GM19238 (cell line): Measurements from ENCODE around the gene KCNJ10.

Source experiments
- DNase-seq: peaks from one replicate; pipeline ENCODE4 v3.0.0; 2011; ENCODE audit warnings: low spot score; ENCODE audit not compliant: insufficient read length

KCNJ10 gene

GRCh38 chr1:159992161-159992560 is 77.8 kb downstream of the KCNJ10 start:
- DNase-seq, result no peak

- no peak for DNase-seq
Measured at GRCh38 chr1:159991513-159991912, 78.4 kb downstream of the KCNJ10 start.

GRCh38 chr1:159990005-159990404 is 80.0 kb downstream of the KCNJ10 start:
- DNase-seq, result no peak

- DNase-seq, result no peak
Measured at GRCh38 chr1:159989581-159989980, 80.4 kb downstream of the KCNJ10 start.

- DNase-seq, result no peak
Measured at GRCh38 chr1:159988006-159988405, 82.0 kb downstream of the KCNJ10 start.

GRCh38 chr1:159987186-159987585 is 82.8 kb downstream of the KCNJ10 start:
- no peak for DNase-seq

GRCh38 chr1:159986531-159986930 is 83.4 kb downstream of the KCNJ10 start:
- no peak for DNase-seq

GRCh38 chr1:159986093-159986492 is 83.9 kb downstream of the KCNJ10 start:
- DNase-seq, result no peak

GRCh38 chr1:159985473-159985872 is 84.5 kb downstream of the KCNJ10 start:
- no peak for DNase-seq

GRCh38 chr1:159983681-159984080 is 86.3 kb downstream of the KCNJ10 start:
- DNase-seq, result no peak

- no peak for DNase-seq
Measured at GRCh38 chr1:159982280-159982679, 87.7 kb downstream of the KCNJ10 start.

- no peak for DNase-seq
Measured at GRCh38 chr1:159981351-159982055, 88.5 kb downstream of the KCNJ10 start.

- no peak for DNase-seq
Measured at GRCh38 chr1:159980786-159981185, 89.2 kb downstream of the KCNJ10 start.

GRCh38 chr1:159980076-159980475 is 89.9 kb downstream of the KCNJ10 start:
- DNase-seq, result no peak

- DNase-seq, result no peak
Measured at GRCh38 chr1:159979257-159979656, 90.7 kb downstream of the KCNJ10 start.

- DNase-seq, result no peak
Measured at GRCh38 chr1:159978107-159978398, 91.9 kb downstream of the KCNJ10 start.

GRCh38 chr1:159977364-159978106 is 92.4 kb downstream of the KCNJ10 start:
- no peak for DNase-seq

GRCh38 chr1:159974350-159974965 is 95.5 kb downstream of the KCNJ10 start:
- no peak for DNase-seq

- DNase-seq, result no peak
Measured at GRCh38 chr1:159973350-159973940, 96.5 kb downstream of the KCNJ10 start.

GRCh38 chr1:159972443-159973205 is 97.3 kb downstream of the KCNJ10 start:
- no peak for DNase-seq

GRCh38 chr1:159970932-159971342 is 99.0 kb downstream of the KCNJ10 start:
- no peak for DNase-seq

- no peak for DNase-seq
Measured at GRCh38 chr1:159968901-159969300, 101.1 kb downstream of the KCNJ10 start.
